ENCODE results near the gene FRMD4A.

FRMD4A gene

DNA sequence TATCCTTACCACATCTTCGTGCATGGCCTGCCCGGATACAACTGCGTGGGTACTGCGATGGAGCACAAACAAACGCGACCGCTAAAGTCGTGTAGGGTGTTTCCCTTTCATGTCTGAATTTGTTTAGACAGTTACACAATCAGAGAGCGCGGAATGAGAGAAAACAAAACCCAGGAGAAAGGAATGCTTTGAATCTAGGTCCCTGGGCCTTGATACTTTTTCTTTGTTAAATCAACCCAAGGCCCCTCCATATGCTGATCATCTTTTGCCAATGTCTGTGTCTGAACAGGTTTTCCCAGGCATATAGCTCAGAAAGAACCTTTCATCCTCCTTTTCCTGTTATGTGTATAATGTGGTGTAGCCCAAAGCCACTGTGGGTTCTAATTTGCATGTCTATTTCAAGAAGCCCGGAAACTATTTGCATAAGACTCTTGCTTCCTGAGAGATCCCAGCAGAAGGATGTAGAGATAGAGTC lies 145.8 kb downstream of the FRMD4A start:
- no peak for DNase-seq

DNA sequence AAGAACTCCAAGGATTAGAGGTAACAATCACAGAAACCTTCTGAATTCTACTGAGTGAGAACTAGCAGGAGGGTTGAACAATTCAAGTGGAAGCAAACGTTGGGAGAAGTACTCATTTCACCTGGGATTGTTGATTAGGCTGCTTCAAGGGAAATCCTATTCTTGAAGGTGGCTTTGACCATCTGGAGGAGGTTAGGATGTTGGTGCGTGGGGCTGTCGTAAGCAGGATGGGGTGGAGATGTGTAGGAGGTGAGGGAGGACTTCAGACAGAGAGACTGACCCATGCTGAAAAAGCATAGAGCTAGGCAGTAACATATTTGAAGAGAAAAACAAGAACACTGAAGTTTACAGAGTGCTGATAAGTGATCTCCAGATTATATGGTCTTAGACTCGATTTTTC lies 147.9 kb downstream of the FRMD4A start:
- no peak for DNase-seq

DNA sequence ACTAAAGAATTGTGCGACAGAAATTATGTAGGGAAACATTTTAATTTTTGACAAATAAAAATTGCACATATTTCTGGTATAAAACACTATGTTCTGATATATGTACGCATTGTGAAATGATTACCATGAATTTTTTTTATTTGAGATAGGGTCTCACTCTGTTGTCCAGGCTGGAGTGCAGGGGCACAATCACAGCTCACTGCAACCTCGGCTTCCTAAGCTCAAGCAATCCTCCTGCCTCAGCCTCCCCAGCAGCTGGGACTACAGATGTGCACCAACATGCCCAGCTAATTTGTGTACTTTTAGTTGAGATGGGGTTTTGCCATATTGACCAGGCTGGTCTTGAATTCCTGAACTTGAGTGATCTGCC lies 149.2 kb downstream of the FRMD4A start:
- DNase-seq = no peak

DNA sequence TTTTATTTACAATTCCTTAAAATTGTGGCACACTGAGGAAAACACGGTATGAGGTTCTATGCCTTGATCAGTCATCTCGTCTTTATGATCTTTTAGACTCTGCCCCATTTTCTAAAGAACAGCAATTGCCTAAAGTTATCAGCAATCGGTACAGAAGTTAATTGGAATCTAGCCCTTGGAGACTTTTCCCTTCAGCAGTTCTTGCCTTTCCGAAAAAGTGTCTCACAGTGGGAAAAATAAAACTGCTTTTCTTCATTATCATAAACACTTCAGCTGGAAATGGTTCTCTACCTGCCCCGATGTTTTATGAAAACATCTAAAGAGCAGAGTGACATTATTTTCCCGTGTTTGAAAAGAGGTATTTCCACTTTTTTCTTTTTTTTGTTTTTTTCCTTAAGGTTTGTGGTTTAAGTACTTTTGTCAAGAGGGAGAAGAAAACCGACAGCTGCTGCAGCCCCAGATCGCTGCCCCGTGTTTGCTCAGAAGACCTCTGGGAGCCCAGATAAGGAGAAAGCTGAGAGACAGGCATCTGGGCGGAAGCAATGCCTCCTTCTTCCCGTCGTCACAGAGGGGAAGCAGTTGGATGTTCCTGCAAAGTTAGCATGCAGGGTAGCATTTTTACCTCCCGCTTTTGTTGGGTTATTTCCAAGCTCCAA lies 149.7 kb downstream of the FRMD4A start:
- DNase-seq = no peak

DNA sequence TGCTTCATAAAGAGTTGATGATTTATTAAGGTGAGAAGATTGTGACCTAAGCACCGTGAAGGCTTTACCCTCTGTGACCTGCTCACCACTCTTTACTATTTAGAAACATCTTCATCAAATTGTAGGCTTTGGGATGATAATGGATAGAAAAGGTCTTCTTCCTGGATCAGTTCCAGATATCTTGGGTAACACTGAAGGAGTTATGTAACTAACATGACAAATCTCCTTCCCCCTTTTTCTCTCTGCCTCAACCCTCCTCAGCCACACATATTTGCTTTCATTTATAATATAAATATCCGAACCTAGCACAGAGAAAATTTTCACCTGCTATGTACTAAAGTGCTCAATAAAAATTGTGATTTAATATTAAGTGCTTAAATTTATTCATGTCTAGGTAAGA lies 151.5 kb downstream of the FRMD4A start:
- no peak for DNase-seq

DNA sequence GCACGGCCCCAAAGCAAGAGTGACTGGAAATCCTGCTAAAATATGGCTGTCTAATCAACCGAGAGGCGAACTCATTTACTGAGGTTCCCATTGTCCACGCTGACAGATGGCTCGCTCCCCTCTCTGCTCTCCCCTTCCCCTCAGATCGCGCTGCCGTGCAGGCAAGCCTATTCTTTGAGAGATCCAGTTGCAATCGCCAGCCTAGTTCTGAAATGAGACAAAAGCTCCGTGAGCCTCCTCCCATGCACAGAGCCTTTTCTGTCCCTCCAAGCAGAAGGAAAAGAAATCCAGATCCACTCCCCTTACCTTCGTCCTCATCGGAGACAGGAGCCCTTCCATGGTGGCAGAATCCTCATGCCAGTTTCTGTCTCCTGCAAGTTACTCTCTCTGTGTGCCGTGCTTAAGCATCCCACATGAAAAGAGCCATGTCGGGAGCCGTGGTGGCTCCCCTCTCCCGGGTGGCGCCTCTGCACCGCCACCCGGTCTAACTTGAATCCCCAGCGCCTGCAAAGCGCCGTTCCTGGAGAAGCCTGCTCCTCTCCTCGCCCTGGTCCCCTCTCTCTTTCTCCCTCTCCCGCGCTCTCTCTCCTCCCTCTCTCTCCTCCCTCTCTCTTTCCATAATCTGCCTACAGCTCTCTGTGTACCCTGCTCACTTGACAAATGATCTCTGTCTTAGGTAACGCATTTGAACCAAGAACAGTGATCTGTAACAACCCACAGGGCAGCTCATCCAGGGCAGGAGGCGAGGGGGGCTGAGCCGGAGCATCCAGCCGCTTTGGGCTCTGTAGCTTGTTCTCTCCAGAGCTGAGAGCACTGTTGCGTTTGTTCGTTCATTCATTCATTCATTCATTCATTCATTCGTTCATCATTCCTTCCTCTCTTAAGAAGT lies 156.8 kb downstream of the FRMD4A start:
- DNase-seq = no peak

DNA sequence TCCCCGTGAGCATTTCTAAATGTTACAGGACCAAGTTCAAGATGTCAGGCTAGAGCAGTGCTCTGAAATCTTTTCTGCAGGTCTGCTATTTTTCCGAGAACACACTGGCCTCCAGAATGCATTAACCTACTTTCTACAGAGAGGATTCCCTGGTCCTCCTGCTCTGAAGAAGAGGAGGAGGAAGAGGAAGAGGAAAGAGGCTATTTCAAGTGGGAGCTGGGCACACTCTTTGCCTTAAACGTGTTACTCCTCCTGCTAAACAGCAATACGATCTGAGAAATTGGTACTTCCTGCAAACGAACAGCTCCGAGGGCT lies 157.4 kb downstream of the FRMD4A start:
- no peak for DNase-seq

DNA sequence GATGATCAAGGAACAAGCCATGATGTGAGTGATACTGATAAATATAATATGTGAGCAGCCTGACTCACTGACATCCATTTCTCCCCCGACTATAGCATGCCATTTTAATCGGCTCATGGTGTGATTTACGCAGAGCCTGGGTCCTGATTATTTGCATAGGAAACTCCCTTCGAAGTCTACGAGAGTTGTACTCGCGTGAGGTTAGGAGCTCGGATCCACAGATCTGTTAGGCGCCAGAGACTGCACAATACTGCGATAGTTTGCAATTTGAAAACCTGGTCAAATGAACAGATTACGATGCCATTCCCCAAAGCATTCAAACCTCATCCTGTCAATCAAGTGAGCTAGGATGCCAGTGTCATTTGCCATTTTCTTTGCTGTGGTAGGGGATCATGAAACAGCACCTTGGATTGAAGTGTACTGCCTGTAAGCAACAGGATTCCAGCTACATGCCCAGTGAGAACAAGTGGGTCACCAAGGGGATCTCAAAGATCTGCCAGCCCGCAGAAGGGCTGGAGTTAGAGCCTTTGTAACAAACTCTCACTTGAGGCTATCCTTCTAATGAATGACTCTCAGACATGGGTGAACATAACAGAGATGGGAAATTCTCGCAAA lies 158.3 kb downstream of the FRMD4A start:
- DNase-seq = no peak

DNA sequence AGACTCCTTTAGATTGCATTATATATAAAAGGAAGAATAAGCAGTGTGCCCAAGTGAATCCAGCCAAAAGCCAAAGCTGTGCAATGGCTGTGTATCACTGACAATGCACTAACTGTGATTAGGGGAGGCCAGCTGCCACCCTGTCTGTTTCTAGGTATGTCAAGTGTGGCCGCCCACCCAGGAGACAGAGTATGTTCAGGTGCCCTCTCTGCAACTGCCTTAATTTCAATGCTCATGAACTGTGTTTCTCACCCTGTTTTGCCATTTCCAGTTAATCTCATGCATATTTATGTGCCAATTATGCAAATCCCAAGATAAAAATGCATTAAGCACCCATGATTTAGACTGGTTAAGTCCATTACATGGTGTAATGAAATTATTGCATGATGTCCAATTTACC lies 159.4 kb downstream of the FRMD4A start:
- no peak for DNase-seq

DNA sequence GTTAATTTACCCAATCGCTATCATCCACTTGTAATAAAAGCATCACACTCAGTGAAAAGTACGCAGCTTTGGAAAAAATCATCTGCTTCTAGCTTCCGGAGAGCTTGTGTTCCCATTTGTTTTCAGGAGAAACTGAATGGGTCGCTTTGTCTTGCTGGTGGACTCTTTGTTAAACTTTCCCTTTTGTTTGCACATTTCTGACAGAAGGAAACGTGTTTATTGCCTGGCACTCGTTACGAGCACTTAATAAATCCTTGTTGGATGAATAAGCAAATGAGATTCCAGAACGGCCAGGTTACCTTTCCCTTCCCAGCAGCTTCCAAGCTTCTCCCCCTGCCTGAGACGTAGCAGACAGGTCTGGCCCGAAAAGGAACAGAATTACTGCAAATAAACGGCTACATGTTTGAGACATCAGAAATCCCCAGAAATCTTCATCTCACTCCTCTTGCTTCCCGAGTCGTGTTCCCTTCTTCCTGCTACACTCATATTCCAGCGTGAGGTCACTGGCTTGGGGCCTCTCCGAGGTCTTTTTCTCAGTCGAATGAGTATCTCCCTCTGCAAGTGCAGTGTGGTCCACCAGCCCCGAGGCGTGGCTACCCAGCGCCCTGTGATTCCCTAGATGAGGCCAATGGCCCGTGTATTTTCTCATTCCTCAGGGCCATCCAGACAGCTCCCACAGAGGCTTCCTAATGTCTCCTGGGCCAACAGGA lies 167.2 kb downstream of the FRMD4A start:
- DNase-seq = no peak

DNA sequence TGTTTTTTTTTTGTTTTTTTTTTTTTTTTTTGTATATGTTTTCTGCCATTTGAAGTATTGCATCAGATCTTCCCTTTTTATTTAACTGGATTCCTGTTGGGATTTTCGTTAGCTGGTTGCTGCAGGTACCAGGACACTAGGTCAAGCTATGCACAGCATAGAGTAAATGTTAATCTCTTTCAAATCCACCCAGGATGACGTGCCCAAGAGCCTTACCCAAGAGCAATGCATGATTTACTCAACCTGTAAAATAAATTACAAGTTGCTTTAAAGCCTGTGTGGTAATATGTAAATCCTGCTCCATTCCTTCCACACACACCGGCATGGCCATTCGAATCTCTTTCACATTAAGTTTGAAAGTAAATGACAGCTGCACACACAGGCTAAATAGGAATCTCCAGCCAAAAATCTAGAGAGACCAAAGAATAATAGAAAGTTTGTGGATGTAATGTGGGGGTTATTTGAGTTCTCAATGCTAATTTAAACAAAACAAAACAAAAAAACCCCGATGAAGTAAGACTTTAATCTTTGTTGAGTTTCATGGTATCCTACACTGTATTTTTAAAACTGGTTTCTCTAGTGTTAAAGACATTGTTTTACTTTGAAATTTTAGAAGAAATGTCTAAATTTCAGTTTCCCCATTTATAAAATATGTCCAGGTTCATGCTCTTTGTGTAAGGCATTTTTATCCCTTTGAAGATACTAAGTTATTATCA lies 167.9 kb downstream of the FRMD4A start:
- no peak for DNase-seq

DNA sequence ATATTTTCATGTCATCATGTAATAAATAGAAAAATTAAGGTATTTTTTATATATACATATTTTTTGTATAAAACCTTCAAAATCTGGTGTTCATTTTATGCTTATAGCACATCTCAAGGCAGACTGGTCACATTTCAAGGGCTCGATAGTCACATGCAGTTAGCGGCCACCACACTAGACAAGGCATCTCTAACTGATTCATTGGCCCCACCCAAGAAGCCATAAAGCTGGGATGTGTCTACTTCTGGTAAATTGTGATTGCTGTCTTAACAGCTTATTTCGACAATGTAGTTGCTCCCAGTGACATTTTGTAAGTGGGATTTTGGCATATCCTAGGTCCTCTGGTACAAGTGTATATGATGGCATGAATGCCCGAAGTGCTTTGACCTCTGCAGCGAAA lies 168.7 kb downstream of the FRMD4A start:
- no peak for DNase-seq

DNA sequence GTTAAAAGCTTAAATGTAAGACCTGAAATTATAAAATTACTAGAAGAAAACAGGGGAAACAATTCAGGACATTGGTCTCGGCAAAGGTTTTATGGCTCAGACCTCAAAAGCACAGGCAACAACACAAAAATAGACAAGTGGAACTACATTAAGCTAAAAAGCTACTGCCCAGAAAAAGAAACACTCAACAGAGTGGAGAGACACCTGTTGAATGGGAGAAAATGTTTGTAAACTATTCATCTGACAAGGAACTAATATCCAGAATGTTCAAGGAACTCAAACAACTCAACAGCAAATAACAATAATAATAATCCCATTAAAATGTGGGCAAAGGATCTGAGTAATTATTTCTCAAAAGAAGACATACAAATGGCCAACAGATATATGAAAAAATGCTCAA lies 170.4 kb downstream of the FRMD4A start:
- no peak for DNase-seq

DNA sequence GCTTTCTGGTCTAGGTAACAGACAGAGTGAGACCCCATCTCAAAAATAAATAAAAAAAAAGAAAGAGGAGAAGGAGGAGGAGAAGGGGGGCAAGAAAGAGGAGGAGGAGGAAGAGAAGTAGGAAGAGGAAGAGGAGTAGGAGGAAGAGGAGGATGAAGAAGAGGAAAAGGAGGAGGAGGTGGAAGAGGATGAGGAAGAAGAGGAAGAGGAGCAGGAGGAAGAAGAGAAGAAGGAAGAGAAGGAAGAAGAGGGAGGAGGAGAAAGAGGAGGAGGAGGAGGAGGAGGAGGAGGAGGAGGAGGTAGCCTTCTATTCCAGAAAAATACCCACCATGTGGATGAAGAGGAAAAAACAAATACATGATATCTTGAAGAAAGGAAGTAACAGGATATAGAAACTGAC lies 172.1 kb downstream of the FRMD4A start:
- no peak for DNase-seq

DNA sequence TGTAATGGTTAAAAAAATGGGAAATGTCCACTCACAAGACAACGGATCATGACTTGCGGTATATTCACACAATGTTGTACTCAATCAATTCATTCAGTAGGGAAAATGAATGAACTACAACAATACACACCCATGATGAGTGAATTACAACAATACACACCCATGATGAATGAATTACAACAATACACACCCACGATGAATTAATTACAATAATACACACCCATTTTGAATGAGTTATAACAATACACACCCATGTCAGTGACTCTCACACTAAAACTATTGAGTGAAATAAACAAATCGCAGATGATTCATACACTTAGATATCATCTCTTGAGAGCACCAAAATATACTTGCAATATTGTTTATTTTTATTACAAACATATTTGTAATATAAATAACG lies 174.6 kb downstream of the FRMD4A start:
- no peak for DNase-seq

DNA sequence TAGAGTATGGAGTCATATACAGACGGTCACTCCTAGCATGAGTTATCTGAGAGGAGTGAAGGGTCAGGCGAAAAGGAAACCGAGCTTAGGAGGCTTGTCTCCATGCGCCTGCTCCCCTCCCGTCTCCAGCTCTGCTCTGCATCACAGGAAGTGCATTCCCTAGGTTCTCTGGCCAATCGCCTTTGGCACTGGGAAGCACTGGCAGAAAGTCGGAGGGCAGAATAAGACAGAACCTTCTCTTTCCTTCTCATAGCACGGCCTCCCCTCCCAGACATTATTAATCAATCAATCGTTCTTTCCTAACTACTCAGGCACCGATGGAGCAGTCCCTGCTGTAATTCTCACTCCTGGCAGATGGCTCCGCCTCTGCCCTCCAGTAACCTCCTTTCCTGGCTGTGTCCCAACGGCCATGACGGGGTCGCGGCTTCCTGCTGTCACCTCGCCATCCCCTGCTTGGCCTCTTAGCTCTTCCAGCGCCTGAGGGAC lies 177.1 kb downstream of the FRMD4A start:
- DNase-seq = no peak

DNA sequence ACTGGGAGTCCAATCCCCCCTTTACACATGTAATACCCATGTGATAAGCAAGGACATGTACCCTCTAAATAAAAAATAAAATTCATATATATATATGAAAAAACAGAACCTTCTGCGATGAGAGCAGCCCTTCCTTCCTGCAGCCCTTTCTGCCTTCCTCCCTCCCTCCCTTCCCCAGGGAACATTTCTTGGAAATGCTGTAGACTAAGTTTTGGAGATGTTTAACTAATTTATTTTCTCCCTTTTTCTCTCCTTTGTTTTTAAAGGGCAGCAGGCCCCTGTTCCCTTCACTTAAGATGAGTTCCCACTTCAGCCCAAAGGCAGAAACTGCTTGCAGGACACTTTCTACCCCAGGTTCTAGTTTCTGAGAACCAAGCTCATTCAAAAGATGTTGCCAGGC lies 179.2 kb downstream of the FRMD4A start:
- no peak for DNase-seq

DNA sequence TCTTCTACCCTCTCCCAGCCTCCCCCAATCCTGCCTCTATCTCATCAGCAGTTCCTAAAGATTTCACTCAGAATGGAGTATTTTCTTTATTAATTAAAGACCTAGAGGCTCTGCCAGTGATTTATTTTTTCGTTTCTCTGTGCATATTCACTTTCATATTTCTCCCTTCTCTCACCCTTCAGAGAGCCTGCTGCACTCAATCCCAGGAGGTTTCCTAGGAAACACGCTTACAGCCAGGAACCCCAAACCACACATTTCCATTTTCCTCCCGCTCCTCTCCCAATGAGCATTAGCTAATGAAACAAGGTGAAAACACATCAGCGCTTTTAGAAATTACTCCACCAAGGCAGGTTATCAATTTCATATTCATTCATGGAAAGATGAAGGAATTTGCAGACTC lies 180.2 kb downstream of the FRMD4A start:
- DNase-seq = no peak

DNA sequence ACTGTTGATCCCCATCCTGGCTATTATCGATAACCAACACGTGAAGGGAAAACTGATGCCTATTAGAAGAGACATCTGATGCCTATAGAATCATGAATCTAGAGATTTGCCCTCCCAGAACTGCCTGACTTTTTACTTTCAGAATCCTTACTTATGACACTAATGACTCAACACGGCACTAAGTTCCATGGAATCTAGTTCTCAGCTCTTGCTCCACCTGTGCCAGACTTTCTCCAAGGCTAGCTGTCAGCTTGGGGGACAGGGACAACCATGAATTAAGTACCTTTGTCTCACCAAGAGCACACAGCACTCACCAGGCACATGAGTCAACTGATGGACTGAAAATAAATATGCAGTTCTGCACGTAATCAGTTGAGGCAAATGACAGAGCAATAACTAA lies 184.2 kb downstream of the FRMD4A start:
- no peak for DNase-seq

DNA sequence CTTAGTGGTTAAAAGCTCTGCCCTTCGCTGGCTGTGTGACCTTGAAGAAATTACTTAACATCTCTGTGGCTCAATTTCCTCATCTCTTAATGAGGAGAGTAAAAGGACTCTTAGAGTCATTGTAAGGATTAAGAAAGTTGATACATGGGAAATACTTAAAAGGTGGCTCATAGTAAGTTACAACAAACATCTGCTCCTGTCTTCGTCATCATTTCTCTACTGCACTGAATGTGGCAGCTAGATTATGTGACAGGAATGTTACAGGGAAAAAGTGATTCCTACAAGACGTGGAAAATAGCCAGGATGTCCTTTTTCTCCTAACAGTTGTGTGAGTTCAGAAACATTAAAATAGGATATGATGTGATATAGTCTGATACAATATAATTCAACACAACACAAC lies 184.7 kb downstream of the FRMD4A start:
- DNase-seq = no peak

DNA sequence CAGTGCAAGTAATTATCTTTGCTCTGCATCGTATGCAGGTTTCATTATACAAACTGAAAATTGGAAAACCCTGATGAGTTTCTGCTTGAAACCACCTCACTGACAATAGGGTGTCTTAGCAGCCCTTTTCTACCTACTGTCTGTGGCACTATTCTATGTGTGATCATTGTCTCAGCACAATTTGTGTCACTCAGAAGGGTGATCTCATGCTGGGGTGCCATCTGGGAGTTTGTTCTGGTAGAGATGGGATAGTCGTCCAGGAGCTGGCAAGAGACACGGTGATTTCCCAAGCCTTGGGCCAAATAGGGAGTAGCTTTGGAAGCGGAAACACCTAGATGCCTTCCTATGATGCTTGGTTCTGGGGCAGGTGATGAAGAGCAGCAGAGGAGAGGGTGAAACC lies 186.3 kb downstream of the FRMD4A start:
- no peak for DNase-seq

DNA sequence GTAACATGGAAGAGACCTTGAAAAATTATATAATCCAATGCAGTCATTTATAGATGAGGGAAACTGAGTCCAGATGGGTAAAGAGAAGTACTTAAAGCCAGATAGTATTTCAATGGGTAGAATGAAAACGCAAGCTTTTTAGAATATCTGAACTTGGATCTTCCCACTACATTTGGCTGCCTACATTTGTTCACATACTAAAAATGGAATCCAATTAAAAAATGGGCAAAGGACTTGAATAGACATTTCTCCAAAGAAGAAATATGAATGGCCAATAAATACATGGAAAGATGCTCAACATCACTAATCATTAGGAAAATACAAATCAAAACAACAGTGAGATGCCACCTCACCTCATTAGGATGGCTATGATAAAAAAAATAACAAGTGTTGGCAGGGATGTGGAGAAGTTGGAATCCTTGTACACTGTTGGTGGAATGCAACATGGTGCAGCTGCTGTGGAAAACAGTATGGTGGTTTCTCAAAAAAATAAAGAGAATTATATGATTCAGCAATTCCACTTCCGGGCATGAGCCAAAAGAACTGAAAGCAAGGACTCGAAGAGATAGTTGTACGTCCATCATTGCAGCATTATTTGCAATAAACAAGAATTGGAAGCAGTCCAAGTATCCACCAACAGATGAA lies 188.0 kb downstream of the FRMD4A start:
- DNase-seq = no peak
